Head of caudate nucleus (tissue), 42 donors: ENCODE data around the gene GBP2.
"Not testable (repeated sequence)": the region's sequence is repeated elsewhere in the genome, so short reads cannot be mapped to it uniquely, and the experiment has no call there.

Experiments used
- DNase-seq, 42 donors: peaks; one replicate each; pipeline versions ENCODE4 v3.0.0 to v3.0.0-alpha.2; 2020 to 2021; ENCODE audit warnings: mixed read lengths in 7 of 42
- intact Hi-C: fragments of 100-400 bp; cut with DNase I; formaldehyde crosslinking; loops from one replicate; pipeline ENCODE4 v1.15.0; 2022

Gene GBP2

GRCh38 chr1:89130716-89131115 is 4.8 kb upstream of the GBP2 start:
- no peak for DNase-seq
- intact Hi-C loops = no loop called here

- intact Hi-C loops = no loop called here
- no peak for DNase-seq
Measured at GRCh38 chr1:89129911-89130310, 4.0 kb upstream of the GBP2 start.

GRCh38 chr1:89128003-89128458 is 2.1 kb upstream of the GBP2 start:
- intact Hi-C loops, DNase-seq: not testable (repeated sequence)

GRCh38 chr1:89126602-89127565 is 970 bp upstream of the GBP2 start:
- DNase-seq = peak in 2 of 42 donors; percentile 1 to 12
- intact Hi-C loops = not testable (repeated sequence)

- DNase-seq = no peak
- intact Hi-C loops = no loop called here
Measured at GRCh38 chr1:89125240-89125912, 538 bp downstream of the GBP2 start.

- intact Hi-C loops = no loop called here
- no peak for DNase-seq
Measured at GRCh38 chr1:89121641-89122040, 4.3 kb downstream of the GBP2 start.

- intact Hi-C loops = no loop called here
- no peak for DNase-seq
Measured at GRCh38 chr1:89114662-89115061, 11.3 kb downstream of the GBP2 start.

- no peak for DNase-seq
- intact Hi-C loops = no loop called here
Measured at GRCh38 chr1:89112871-89113613, 12.9 kb downstream of the GBP2 start.

GRCh38 chr1:89104687-89105086 is 21.2 kb downstream of the GBP2 start:
- intact Hi-C loops = no loop called here

GRCh38 chr1:89104147-89104546 is 21.8 kb downstream of the GBP2 start:
- DNase-seq = no peak
- intact Hi-C loops = no loop called here

More at GRCh38 chr1:89104687-89105086, 21.2 kb downstream of the GBP2 start:
- no peak for DNase-seq

GRCh38 chr1:89102021-89102420 is 23.9 kb downstream of the GBP2 start:
- DNase-seq = no peak
- intact Hi-C loops = no loop called here

- no peak for DNase-seq
- intact Hi-C loops = no loop called here
Measured at GRCh38 chr1:89100412-89100811, 25.5 kb downstream of the GBP2 start.

- intact Hi-C loops = no loop called here
- DNase-seq = no peak
Measured at GRCh38 chr1:89098857-89099256, 27.1 kb downstream of the GBP2 start.

GRCh38 chr1:89095737-89096136 is 30.2 kb downstream of the GBP2 start:
- DNase-seq = no peak
- intact Hi-C loops = no loop called here

- intact Hi-C loops = no loop called here
- DNase-seq = no peak
Measured at GRCh38 chr1:89089962-89090361, 36.0 kb downstream of the GBP2 start.

- intact Hi-C loops = no loop called here
- no peak for DNase-seq
Measured at GRCh38 chr1:89088572-89088971, 37.3 kb downstream of the GBP2 start.

GRCh38 chr1:89087241-89087640 is 38.7 kb downstream of the GBP2 start:
- DNase-seq = no peak
- intact Hi-C loops = no loop called here

GRCh38 chr1:89085781-89086180 is 40.1 kb downstream of the GBP2 start:
- DNase-seq = peak in 4 of 42 donors; percentile 9 to 30 (median 20)
- intact Hi-C loops = no loop called here

GRCh38 chr1:89081005-89081404 is 44.9 kb downstream of the GBP2 start:
- intact Hi-C loops = no loop called here

GRCh38 chr1:89080068-89080467 is 45.8 kb downstream of the GBP2 start:
- DNase-seq, intact Hi-C loops: not testable (repeated sequence)

More at GRCh38 chr1:89081005-89081404, 44.9 kb downstream of the GBP2 start:
- DNase-seq = peak in 5 of 42 donors; percentile 3 to 21 (median 16)
